DMS153 treated with DMSO at 0.1 percent for 48 hours (cell line): ENCODE results near the gene LRRTM2.

Experiments used
- DNase-seq: peaks from one replicate; lab custom pipeline; 2025; ENCODE audit not compliant: unreplicated experiment; lab: John Stamatoyannopoulos, UW

LRRTM2 gene

GRCh38 chr5:138884094-138884493 lies 9.0 kb upstream of the LRRTM2 start:
- DNase-seq = no peak

- no peak for DNase-seq
Measured at GRCh38 chr5:138883211-138883610, 8.1 kb upstream of the LRRTM2 start.

- no peak for DNase-seq
Measured at GRCh38 chr5:138878437-138879235, 3.5 kb upstream of the LRRTM2 start.

GRCh38 chr5:138876811-138877210 lies 1.7 kb upstream of the LRRTM2 start:
- no peak for DNase-seq

GRCh38 chr5:138875946-138876345 lies 811 bp upstream of the LRRTM2 start:
- no peak for DNase-seq

- DNase-seq = no peak
Measured at GRCh38 chr5:138875552-138875875, 379 bp upstream of the LRRTM2 start.

GRCh38 chr5:138874241-138874640 lies 894 bp downstream of the LRRTM2 start:
- no peak for DNase-seq

GRCh38 chr5:138873466-138874221 lies 1.5 kb downstream of the LRRTM2 start:
- DNase-seq = no peak

- DNase-seq = no peak
Measured at GRCh38 chr5:138872841-138873465, 2.2 kb downstream of the LRRTM2 start.

- no peak for DNase-seq
Measured at GRCh38 chr5:138870611-138871010, 4.5 kb downstream of the LRRTM2 start.

GRCh38 chr5:138869763-138870500 lies 5.2 kb downstream of the LRRTM2 start:
- DNase-seq = no peak

- DNase-seq = no peak
Measured at GRCh38 chr5:138869038-138869437, 6.1 kb downstream of the LRRTM2 start.

GRCh38 chr5:138867011-138867410 lies 8.1 kb downstream of the LRRTM2 start:
- no peak for DNase-seq

GRCh38 chr5:138853132-138853531 lies 22.0 kb downstream of the LRRTM2 start:
- no peak for DNase-seq

- no peak for DNase-seq
Measured at GRCh38 chr5:138850865-138851435, 24.2 kb downstream of the LRRTM2 start.

- no peak for DNase-seq
Measured at GRCh38 chr5:138849882-138850281, 25.3 kb downstream of the LRRTM2 start.

GRCh38 chr5:138849439-138849838 lies 25.7 kb downstream of the LRRTM2 start:
- no peak for DNase-seq

- DNase-seq = no peak
Measured at GRCh38 chr5:138844812-138845513, 30.2 kb downstream of the LRRTM2 start.

GRCh38 chr5:138844125-138844461 lies 31.0 kb downstream of the LRRTM2 start:
- DNase-seq = no peak

- DNase-seq = no peak
Measured at GRCh38 chr5:138843316-138844124, 31.6 kb downstream of the LRRTM2 start.
